Right lobe of liver (tissue), 4 donors: ENCODE results near the gene LRRIQ1.

Source experiments
- CTCF ChIP-seq, 4 donors: fragments of 200-600 bp in 3 of 4; fragments of 450-650 bp in 1 of 4; IDR thresholded peaks; one replicate each; pipeline versions ENCODE4 v1.5.1 to v1.8.0; 2016 to 2022; ENCODE audit warnings: antibody characterized with exemption in 4 of 4, mild to moderate bottlenecking in 2 of 4
- POLR2A ChIP-seq: fragments of 450-650 bp; IDR thresholded peaks from one replicate; pipeline ENCODE4 v1.6.1; 2017; ENCODE audit warnings: antibody characterized with exemption, mild to moderate bottlenecking
- donor health status: DM: no; HTN: no; CAD: no.
- donor health status: DM: no; HTN: no; CAD: no.
- donor health status: DM: no; HTN: yes; CAD: no.

- TF ChIP-seq CTCF (IDR thresholded peaks at IDR 0.05): no peak
- no peak for TF ChIP-seq POLR2A
Measured at GRCh38 chr12:85147331-85147730, 111.2 kb downstream of the LRRIQ1 start.
